IPS-18c (cell line): ENCODE data around the gene RPS6KA1.
A peak's percentile ranks its signal among the peaks of the same experiment; 100 is the strongest.
"Not testable (repeated sequence)": the region's sequence is repeated elsewhere in the genome, so short reads cannot be mapped to it uniquely, and the experiment has no call there.

Experiments used
- H3K4me3 ChIP-seq: 2 replicates; pipeline ENCODE4 v1.7.0; 2013; ENCODE audit warnings: low read depth, mild to moderate bottlenecking, low read length, moderate library complexity; ENCODE audit not compliant: insufficient read depth
- H3K9me3 ChIP-seq: one replicate; pipeline ENCODE4 v1.6.1; 2013; ENCODE audit warnings: mild to moderate bottlenecking, low read length, moderate library complexity; ENCODE audit not compliant: control insufficient read depth, insufficient read depth

The RPS6KA1 gene

GRCh38 chr1:26529655-26530409, at the start of gene RPS6KA1:
Gene RPS6KA1, plus strand, starts transcription at chr1:26529761. Its CDS starts 160 bp downstream, at chr1:26529921.
- Histone ChIP-seq H3K4me3 (peak within 1 kb of the TSS; percentile 88), H3K9me3 (peaks cover 2% of the 10 kb centered on the region)

GRCh38 chr1:26482921-26483320, 46.6 kb upstream of the RPS6KA1 start:
- Histone ChIP-seq H3K9me3 (no peaks in the 10 kb centered on the region), H3K4me3 (no peak overlapping the region)

- H3K9me3 ChIP-seq = no peaks in the 10 kb centered on the region
- no peak overlapping the region for H3K4me3 ChIP-seq
Measured at GRCh38 chr1:26483980-26484379, 45.6 kb upstream of the RPS6KA1 start.

GRCh38 chr1:26490155-26490554, 39.4 kb upstream of the RPS6KA1 start:
- no peak overlapping the region for H3K4me3 ChIP-seq
- H3K9me3 ChIP-seq = no peaks in the 10 kb centered on the region

- Histone ChIP-seq H3K4me3 (no peak overlapping the region), H3K9me3 (no peaks in the 10 kb centered on the region)
Measured at GRCh38 chr1:26493267-26493666, 36.3 kb upstream of the RPS6KA1 start.

- Histone ChIP-seq H3K9me3 (no peaks in the 10 kb centered on the region), H3K4me3 (no peak overlapping the region)
Measured at GRCh38 chr1:26493938-26494337, 35.6 kb upstream of the RPS6KA1 start.

- Histone ChIP-seq H3K4me3 (no peak overlapping the region), H3K9me3 (no peaks in the 10 kb centered on the region)
Measured at GRCh38 chr1:26496861-26497260, 32.7 kb upstream of the RPS6KA1 start.

- Histone ChIP-seq H3K4me3 (no peak overlapping the region), H3K9me3 (no peaks in the 10 kb centered on the region)
Measured at GRCh38 chr1:26498894-26499293, 30.7 kb upstream of the RPS6KA1 start.

GRCh38 chr1:26500488-26501175, 28.9 kb upstream of the RPS6KA1 start:
- Histone ChIP-seq H3K4me3 (peak overlapping the region; percentile 84), H3K9me3 (no peaks in the 10 kb centered on the region)

GRCh38 chr1:26510711-26511110, 18.9 kb upstream of the RPS6KA1 start:
- H3K9me3 ChIP-seq, H3K4me3 ChIP-seq: not testable (repeated sequence)

GRCh38 chr1:26515836-26516235, 13.7 kb upstream of the RPS6KA1 start:
- not testable (repeated sequence) for H3K9me3 ChIP-seq, H3K4me3 ChIP-seq

GRCh38 chr1:26516987-26517765, 12.4 kb upstream of the RPS6KA1 start:
- no peak overlapping the region for H3K4me3 ChIP-seq
- no peaks in the 10 kb centered on the region for H3K9me3 ChIP-seq

GRCh38 chr1:26517766-26518049, 11.9 kb upstream of the RPS6KA1 start:
- Histone ChIP-seq H3K9me3 (no peaks in the 10 kb centered on the region), H3K4me3 (no peak overlapping the region)

GRCh38 chr1:26518355-26518754, 11.2 kb upstream of the RPS6KA1 start:
- H3K9me3 ChIP-seq = no peaks in the 10 kb centered on the region

GRCh38 chr1:26520339-26520738, 9.2 kb upstream of the RPS6KA1 start:
- Histone ChIP-seq H3K9me3 (no peaks in the 10 kb centered on the region), H3K4me3 (no peak overlapping the region)

More at GRCh38 chr1:26518355-26518754, 11.2 kb upstream of the RPS6KA1 start:
- H3K4me3 ChIP-seq = no peak overlapping the region

- Histone ChIP-seq H3K4me3 (no peak overlapping the region), H3K9me3 (no peaks in the 10 kb centered on the region)
Measured at GRCh38 chr1:26521669-26522030, 7.9 kb upstream of the RPS6KA1 start.

- H3K4me3 ChIP-seq = no peak overlapping the region
Measured at GRCh38 chr1:26522073-26522472, 7.5 kb upstream of the RPS6KA1 start.

GRCh38 chr1:26524181-26524580, 5.4 kb upstream of the RPS6KA1 start:
- Histone ChIP-seq H3K4me3 (no peak overlapping the region), H3K9me3 (peaks cover 2% of the 10 kb centered on the region)

More at GRCh38 chr1:26522073-26522472, 7.5 kb upstream of the RPS6KA1 start:
- no peaks in the 10 kb centered on the region for H3K9me3 ChIP-seq
